Gastrocnemius medialis (tissue), 4 donors: Measurements from ENCODE around the gene AP2B1.

Experiments used
- POLR2A ChIP-seq, 2 donors: fragments of 450-650 bp; IDR thresholded peaks; one replicate each; pipeline ENCODE4 v1.6.1; 2017; ENCODE audit warnings: antibody characterized with exemption in 2 of 2, mild to moderate bottlenecking in 2 of 2, moderate library complexity in 2 of 2
- TF ChIP-seq, protein P1 (sequence below), 5 experiments: fragments of 450-650 bp in 3 of 5; fragments of 200-600 bp in 2 of 5; sonication (generic) in 2 of 5; IDR thresholded peaks in 4 of 5; conservative IDR thresholded peaks in 1 of 5; 1 replicate in 4 of 5; 2 replicates in 1 of 5; pipeline ENCODE4 v1.5.1; 2016 to 2019; ENCODE audit warnings: antibody characterized with exemption in 5 of 5, mild to moderate bottlenecking in 3 of 5, moderate library complexity in 3 of 5

GRCh38 chr17:35537601-35538141 is 49.5 kb upstream of the AP2B1 start, which contains the start of gene SLFN12L:
- TF ChIP-seq POLR2A (IDR thresholded peaks at IDR 0.05) = no peak
- TF ChIP-seq, protein P1, sequence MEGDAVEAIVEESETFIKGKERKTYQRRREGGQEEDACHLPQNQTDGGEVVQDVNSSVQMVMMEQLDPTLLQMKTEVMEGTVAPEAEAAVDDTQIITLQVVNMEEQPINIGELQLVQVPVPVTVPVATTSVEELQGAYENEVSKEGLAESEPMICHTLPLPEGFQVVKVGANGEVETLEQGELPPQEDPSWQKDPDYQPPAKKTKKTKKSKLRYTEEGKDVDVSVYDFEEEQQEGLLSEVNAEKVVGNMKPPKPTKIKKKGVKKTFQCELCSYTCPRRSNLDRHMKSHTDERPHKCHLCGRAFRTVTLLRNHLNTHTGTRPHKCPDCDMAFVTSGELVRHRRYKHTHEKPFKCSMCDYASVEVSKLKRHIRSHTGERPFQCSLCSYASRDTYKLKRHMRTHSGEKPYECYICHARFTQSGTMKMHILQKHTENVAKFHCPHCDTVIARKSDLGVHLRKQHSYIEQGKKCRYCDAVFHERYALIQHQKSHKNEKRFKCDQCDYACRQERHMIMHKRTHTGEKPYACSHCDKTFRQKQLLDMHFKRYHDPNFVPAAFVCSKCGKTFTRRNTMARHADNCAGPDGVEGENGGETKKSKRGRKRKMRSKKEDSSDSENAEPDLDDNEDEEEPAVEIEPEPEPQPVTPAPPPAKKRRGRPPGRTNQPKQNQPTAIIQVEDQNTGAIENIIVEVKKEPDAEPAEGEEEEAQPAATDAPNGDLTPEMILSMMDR (IDR thresholded peaks at IDR 0.05 in 4 of 5, conservative IDR thresholded peaks at IDR 0.05 in 1 of 5) = no peak
